ENCODE data around the gene GRK1.

The GRK1 gene

DNA sequence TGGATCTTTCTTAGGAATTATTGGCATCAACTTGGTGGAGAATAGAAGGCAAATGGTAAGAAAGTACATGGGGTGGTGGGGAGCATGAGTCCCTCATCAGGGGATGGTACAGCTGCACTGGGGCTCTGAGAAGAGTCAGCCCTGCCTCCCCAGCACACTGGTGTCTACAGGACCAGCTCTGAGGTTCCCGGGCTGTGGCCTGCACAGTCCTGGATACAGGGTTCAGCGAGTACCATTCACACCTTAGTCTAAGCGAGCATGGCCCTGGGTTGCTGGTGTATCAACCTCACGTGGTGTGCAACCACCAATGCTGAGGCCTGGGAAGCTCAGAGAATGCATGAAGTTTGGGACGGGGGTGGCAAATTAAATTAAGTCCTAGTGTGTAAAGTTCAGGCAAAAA lies 102.1 kb downstream of the GRK1 start:
- Histone ChIP-seq H3K27me3 (ENCODE audit: low read depth) (no peaks in the 10 kb centered on the region), H3K36me3 (replicated peaks) (no peaks in the 10 kb centered on the region), H3K4me3 (no peak overlapping the region), H3K9me3 (no peaks in the 10 kb centered on the region), H3K4me1 (no peaks in the 10 kb centered on the region)
- DNase-seq (ENCODE audit: low spot score in 2 of 2), result no peak
- in situ Hi-C loops (cut with MboI; ENCODE audit: low sequenced_read_pairs), result no loop called here

GRCh38 chr13:113769881-113770280 lies 102.9 kb downstream of the GRK1 start:
- in situ Hi-C loops (cut with MboI; ENCODE audit: low sequenced_read_pairs), result no loop called here
- no peaks in the 10 kb centered on the region for H3K36me3 ChIP-seq (replicated peaks)
- DNase-seq (ENCODE audit: low spot score in 2 of 2), result no peak
- H3K9me3 ChIP-seq, result no peaks in the 10 kb centered on the region
- H3K4me3 ChIP-seq, result no peak overlapping the region
- no peaks in the 10 kb centered on the region for H3K27me3 ChIP-seq (ENCODE audit: low read depth)
- H3K4me1 ChIP-seq, result no peaks in the 10 kb centered on the region

- no peaks in the 10 kb centered on the region for H3K9me3 ChIP-seq
- H3K27me3 ChIP-seq (ENCODE audit: low read depth), result no peaks in the 10 kb centered on the region
- in situ Hi-C loops (cut with MboI; ENCODE audit: low sequenced_read_pairs), result no loop called here
- H3K36me3 ChIP-seq (replicated peaks), result no peaks in the 10 kb centered on the region
- H3K4me1 ChIP-seq, result no peaks in the 10 kb centered on the region
- DNase-seq (ENCODE audit: low spot score in 2 of 2), result no peak
- H3K4me3 ChIP-seq, result no peak overlapping the region
Measured at GRCh38 chr13:113770441-113770840, 103.4 kb downstream of the GRK1 start.

DNA sequence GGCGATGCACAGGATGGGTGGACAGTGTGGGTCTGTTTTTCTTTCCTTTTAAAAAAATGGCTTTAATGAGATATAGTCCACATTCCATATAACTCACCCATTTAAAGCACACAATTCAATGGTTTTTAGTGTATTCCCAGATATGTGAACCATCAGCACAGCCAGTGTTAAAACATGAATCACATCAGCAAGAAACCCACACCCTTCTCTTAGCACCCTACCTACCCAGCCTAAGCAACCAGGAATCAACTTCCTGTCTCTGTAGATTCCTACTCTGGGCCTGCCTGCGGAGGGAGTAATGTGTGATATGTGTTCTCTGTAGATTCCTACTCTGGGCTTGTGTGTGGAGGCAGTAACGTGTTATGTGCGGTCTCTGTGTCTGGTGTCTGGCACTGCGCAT lies 103.9 kb downstream of the GRK1 start:
- no peaks in the 10 kb centered on the region for H3K36me3 ChIP-seq (replicated peaks)
- H3K4me3 ChIP-seq, result no peak overlapping the region
- H3K4me1 ChIP-seq, result no peaks in the 10 kb centered on the region
- no peak for DNase-seq (ENCODE audit: low spot score in 2 of 2)
- no peaks in the 10 kb centered on the region for H3K27me3 ChIP-seq (ENCODE audit: low read depth)
- no peaks in the 10 kb centered on the region for H3K9me3 ChIP-seq
- in situ Hi-C loops (cut with MboI; ENCODE audit: low sequenced_read_pairs), result no loop called here

GRCh38 chr13:113771709-113772331 lies 104.8 kb downstream of the GRK1 start:
- Histone ChIP-seq H3K27me3 (ENCODE audit: low read depth) (no peaks in the 10 kb centered on the region), H3K9me3 (no peaks in the 10 kb centered on the region), H3K4me1 (no peaks in the 10 kb centered on the region), H3K4me3 (no peak overlapping the region), H3K36me3 (replicated peaks) (no peaks in the 10 kb centered on the region)
- in situ Hi-C loops (cut with MboI; ENCODE audit: low sequenced_read_pairs), result no loop called here
- no peak for DNase-seq (ENCODE audit: low spot score in 2 of 2)

DNA sequence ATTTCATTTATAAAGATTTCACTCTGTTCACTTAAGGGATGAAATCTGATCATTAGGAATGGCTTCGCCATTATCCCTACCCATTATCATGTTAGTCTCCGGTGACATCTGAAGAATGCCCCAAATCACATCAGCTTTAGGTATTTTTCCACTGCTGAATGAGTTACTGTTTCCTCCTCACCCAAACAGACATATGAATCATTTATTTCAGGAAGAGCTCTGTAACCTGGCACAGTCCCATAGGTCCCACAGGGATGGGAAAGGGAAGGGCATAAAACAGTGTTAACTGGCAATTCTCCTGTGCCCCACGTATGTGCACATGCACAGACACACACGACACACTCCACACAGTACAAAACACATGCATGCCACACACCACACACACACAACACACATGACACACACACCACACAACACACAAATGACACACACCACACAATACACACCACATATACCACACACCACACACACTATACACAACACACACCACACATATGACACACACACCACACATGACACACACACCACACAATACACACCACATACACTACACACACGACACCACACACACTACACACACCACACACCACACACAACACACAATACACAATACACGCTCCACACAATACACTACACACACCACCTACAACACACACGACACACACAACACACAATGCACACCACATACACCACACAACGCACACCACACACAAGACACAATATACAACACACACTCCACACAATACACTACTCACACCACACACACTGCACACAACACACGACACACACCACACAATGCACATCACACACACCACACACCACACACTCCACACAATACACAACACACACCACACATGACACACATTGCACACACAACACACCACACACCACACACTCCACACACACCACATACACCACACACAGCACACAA lies 107.4 kb downstream of the GRK1 start:
- Histone ChIP-seq H3K4me3 (no peak overlapping the region), H3K27me3 (ENCODE audit: low read depth) (no peaks in the 10 kb centered on the region), H3K36me3 (replicated peaks) (no peaks in the 10 kb centered on the region), H3K4me1 (no peaks in the 10 kb centered on the region), H3K9me3 (no peaks in the 10 kb centered on the region)
- in situ Hi-C loops (cut with MboI; ENCODE audit: low sequenced_read_pairs), result no loop called here
- no peak for DNase-seq (ENCODE audit: low spot score in 2 of 2)

GRCh38 chr13:113775451-113776145 lies 108.6 kb downstream of the GRK1 start:
- Histone ChIP-seq H3K36me3 (replicated peaks) (no peaks in the 10 kb centered on the region), H3K27me3 (ENCODE audit: low read depth) (peaks cover 7% of the 10 kb centered on the region; the same call in 1 of the 2 replicates), H3K4me1 (no peaks in the 10 kb centered on the region), H3K9me3 (no peaks in the 10 kb centered on the region), H3K4me3 (no peak overlapping the region)
- in situ Hi-C loops (cut with MboI; ENCODE audit: low sequenced_read_pairs), result no loop called here
- no peak for DNase-seq (ENCODE audit: low spot score in 2 of 2)

DNA sequence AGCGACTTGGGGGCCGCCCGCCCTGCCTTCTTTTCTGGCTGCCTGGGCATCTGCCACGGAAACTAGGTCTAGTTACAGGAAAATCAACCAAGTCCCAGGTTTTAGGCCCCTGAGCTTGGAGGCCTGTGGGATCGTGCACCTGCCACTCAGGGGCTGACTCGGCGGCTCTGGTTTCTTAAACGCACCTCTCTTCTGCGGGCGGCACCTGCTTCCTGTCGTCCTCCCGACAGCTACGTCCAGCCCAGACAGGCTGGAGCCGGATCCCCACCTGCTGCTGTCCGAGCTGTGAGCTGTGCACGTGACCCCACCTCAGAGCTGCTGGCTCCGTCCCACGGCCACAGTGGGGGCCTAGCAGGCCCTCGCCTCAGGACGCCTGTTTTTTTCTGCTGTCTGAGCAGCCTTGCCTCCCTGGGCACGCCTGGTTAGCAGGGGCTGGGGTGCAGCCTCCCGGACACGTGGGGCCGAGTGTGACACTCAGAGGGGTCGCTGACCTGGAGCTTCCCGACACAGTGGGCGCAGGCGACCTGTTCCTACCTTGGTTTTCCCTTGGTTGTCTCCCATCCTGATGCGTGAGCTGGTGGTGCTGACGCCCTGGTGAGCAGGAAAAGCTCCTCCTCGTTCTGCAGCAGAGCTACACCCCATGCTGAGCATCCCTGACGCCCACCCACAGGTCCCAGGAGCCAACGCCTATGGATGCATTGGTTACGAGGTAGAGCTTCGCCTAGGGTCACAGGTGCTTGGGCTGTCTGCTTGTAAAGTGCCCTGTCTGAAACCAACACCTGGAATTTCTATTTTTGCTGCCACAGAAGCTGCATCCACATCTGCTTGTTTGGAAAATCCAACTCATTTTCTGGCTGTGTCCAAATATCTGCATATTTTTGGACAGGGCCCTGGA lies 109.5 kb downstream of the GRK1 start:
- Histone ChIP-seq H3K4me3 (no peak overlapping the region), H3K9me3 (no peaks in the 10 kb centered on the region), H3K36me3 (replicated peaks) (no peaks in the 10 kb centered on the region), H3K27me3 (ENCODE audit: low read depth) (peaks cover 14% of the 10 kb centered on the region), H3K4me1 (no peaks in the 10 kb centered on the region)
- DNase-seq (ENCODE audit: low spot score in 2 of 2), result no peak
- in situ Hi-C loops (cut with MboI; ENCODE audit: low sequenced_read_pairs), result no loop called here

DNA sequence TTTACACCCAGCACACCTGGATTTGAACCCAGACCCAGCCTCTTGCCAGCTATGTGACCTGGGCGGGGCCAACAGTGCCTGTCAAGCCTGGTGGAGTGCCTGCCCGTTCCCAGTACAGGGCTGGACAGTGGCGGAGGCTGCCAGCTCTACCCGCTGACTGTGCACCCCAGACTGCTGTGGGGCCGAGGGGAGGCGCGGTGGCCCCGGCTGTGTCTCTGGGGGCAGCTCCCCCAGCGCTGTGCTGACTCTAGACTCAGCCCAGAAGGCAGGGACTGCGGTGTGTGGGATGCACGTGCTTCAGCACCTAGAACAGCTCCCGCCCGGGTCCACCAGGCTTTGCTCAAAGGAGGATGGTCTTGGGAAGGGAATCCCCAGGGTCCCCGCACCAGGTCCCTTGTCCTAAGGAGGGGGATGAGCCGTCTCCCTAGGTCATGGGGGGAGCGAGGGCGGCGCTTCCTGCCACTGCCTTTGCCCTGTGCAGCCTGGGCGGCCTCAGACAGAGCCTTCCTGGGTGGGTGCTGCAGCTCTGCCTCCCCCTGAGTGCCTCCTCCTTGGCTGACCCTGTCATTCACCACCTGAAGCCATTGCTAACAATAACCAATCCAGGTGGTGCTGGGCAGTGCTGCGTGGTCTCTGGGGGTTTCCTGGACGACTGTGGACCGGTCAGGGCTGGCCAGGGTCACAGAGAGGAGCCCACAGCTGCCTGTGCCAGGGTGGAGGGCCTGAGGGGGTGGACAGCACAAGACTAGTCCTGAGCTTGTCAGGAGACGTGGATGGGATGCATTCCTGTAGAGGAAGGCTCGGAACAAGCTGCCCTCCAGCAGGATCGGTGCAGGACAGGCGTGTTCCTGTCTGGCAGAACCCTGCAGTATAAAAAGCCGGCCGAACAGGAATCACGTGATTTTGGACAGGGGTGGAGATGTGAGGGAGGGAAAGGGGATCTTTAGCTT lies 110.6 kb downstream of the GRK1 start:
- H3K9me3 ChIP-seq, result no peaks in the 10 kb centered on the region
- in situ Hi-C loops (cut with MboI; ENCODE audit: low sequenced_read_pairs), result no loop called here
- peaks cover 20% of the 10 kb centered on the region for H3K27me3 ChIP-seq (ENCODE audit: low read depth)
- H3K4me1 ChIP-seq, result no peaks in the 10 kb centered on the region
- no peaks in the 10 kb centered on the region for H3K36me3 ChIP-seq (replicated peaks)
- DNase-seq (ENCODE audit: low spot score in 2 of 2), result peak in 1 of 2 experiments; percentile 50
- H3K4me3 ChIP-seq, result no peak overlapping the region

DNA sequence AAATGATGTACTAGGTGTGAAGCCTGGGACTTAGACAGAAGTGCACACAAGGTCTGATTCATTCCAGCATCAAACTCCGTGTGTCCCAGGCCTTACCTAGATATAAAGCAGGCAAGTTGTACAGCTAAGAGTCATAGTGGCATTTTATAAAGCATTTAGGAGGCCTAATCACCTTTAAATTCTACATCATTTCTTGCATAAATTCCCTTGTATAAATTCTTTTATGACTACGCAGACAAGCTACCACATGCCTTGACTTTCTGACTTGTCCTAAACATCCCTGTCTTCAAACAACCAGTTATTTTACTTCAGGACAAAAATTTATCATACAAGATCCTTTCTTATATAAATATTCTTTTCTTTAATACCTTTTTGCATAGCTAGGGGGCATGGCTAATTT lies 114.6 kb downstream of the GRK1 start:
- Histone ChIP-seq H3K4me1 (no peaks in the 10 kb centered on the region), H3K36me3 (replicated peaks) (no peaks in the 10 kb centered on the region), H3K27me3 (ENCODE audit: low read depth) (peaks cover 34% of the 10 kb centered on the region), H3K4me3 (no peak overlapping the region), H3K9me3 (no peaks in the 10 kb centered on the region; the same call in 1 of the 2 replicates)
- in situ Hi-C loops (cut with MboI; ENCODE audit: low sequenced_read_pairs), result no loop called here
- no peak for DNase-seq (ENCODE audit: low spot score in 2 of 2)

DNA sequence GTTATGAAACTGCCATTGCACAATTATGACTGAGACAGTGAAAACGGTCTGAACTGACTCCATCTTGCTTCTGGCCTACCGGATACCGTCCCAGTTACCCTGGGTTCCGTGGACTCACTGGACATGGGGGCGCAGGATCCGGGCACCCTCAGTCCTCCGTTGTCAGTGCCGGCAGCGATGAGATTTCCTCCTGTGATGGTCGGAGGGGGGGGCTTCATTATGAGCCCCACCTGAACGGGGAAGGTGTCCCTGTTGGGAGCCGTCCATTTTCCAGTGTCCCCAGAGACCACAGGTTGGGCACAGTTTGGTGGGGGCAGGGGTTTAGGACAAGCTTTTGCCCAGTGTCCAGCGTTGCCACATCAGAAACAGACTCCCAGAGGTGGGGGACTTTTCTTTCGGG lies 115.5 kb downstream of the GRK1 start:
- in situ Hi-C loops (cut with MboI; ENCODE audit: low sequenced_read_pairs), result no loop called here
- H3K27me3 ChIP-seq (ENCODE audit: low read depth), result peaks cover 34% of the 10 kb centered on the region
- H3K4me1 ChIP-seq, result no peaks in the 10 kb centered on the region
- no peaks in the 10 kb centered on the region for H3K36me3 ChIP-seq (replicated peaks)
- no peak for DNase-seq (ENCODE audit: low spot score in 2 of 2)
- no peak overlapping the region for H3K4me3 ChIP-seq
- H3K9me3 ChIP-seq, result no peaks in the 10 kb centered on the region; the same call in 1 of the 2 replicates

DNA sequence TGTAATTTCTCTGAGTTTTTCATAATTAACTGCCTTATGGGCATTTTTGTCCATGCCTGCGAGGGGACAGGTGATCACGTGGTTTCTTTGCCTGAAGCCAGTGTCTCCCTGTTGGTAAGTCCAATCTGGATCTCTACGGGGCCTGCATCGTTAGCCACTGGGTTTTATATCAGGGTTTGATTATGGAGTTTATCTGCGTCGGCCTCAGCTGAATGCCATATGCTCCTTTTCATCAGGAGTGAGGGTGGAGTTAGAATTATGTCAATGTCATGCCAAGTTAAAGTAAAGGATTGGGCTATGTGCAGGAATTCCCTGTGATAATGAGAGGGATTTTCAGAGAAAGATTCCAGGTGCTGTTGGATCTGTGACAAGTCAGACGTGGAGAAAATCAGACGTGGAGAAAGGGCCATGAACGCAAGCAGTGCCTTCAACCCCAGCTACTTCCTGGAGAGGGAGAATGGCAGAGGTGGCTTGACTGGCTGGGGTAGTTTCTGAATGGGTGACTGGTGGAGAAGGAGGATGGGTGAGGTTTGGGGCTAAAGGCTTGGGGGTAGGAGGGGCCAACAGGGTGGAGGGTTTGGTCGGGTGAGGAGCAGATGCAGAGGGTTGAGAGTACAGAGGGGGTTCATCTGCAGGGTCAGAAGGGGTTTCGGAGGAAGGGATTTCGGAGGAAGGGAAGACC lies 116.3 kb downstream of the GRK1 start:
- no peaks in the 10 kb centered on the region; the same call in 1 of the 2 replicates for H3K9me3 ChIP-seq
- H3K4me3 ChIP-seq, result no peak overlapping the region
- H3K4me1 ChIP-seq, result no peaks in the 10 kb centered on the region
- H3K36me3 ChIP-seq (replicated peaks), result no peaks in the 10 kb centered on the region
- H3K27me3 ChIP-seq (ENCODE audit: low read depth), result peaks cover 34% of the 10 kb centered on the region
- in situ Hi-C loops (cut with MboI; ENCODE audit: low sequenced_read_pairs), result no loop called here
- DNase-seq (ENCODE audit: low spot score in 2 of 2), result no peak
